Gastroesophageal sphincter (tissue), 4 donors: ENCODE results near the gene DLK1. TPM values are rescaled to one million over a fixed set of nuclear protein-coding genes. Genes with fewer than 3 reads are reported as not detected.

Source experiments
- ATAC-seq: fragments of 150-250 bp; one replicate; pipeline ENCODE4 v1.9.1; 2016; ENCODE audit warnings: mild to moderate bottlenecking, moderate library complexity
- H3K27ac ChIP-seq, 4 donors: fragments of 200-600 bp; sonication (generic) in 3 of 4; 1 replicate in 3 of 4; 2 replicates in 1 of 4; pipeline ENCODE4 v1.5.1; 2016 to 2019
- H3K27me3 ChIP-seq: fragments of 200-600 bp; sonication (generic); one replicate; pipeline ENCODE4 v1.5.1; 2019
- H3K36me3 ChIP-seq, 2 donors: fragments of 200-600 bp; sonication (generic); one replicate each; pipeline ENCODE4 v1.5.1; 2019; ENCODE audit warnings: control low read depth in 1 of 2
- H3K4me1 ChIP-seq, 3 donors: fragments of 200-600 bp; sonication (generic); 1 replicate in 2 of 3; 2 replicates in 1 of 3; pipeline ENCODE4 v1.5.1; 2016 to 2019; ENCODE audit warnings: control low read depth in 2 of 3
- H3K4me3 ChIP-seq, 2 donors: fragments of 200-600 bp; sonication (generic); one replicate each; pipeline ENCODE4 v1.5.1; 2019; ENCODE audit warnings: mild to moderate bottlenecking in 1 of 2, moderate library complexity in 1 of 2
- H3K9me3 ChIP-seq, 3 donors: fragments of 200-600 bp; sonication (generic); one replicate each; pipeline ENCODE4 v1.5.1; 2017 to 2019; ENCODE audit warnings: control low read depth in 2 of 3
- CTCF ChIP-seq, 4 experiments: fragments of 200-600 bp in 2 of 4; fragments of 450-650 bp in 2 of 4; sonication (generic) in 1 of 4; IDR thresholded peaks; one replicate each; pipeline ENCODE4 v1.5.1; 2017 to 2019; ENCODE audit warnings: antibody characterized with exemption in 4 of 4, mild to moderate bottlenecking in 2 of 4, moderate library complexity in 2 of 4
- EP300 ChIP-seq: sonication (generic); formaldehyde crosslinking; IDR thresholded peaks from one replicate; pipeline ENCODE4 v1.6.1; 2017; ENCODE audit warnings: antibody characterized with exemption, mild to moderate bottlenecking
- POLR2A ChIP-seq, 2 donors: fragments of 450-650 bp; IDR thresholded peaks; one replicate each; pipeline ENCODE4 v1.6.1; 2017; ENCODE audit warnings: antibody characterized with exemption in 2 of 2, mild to moderate bottlenecking in 2 of 2, moderate library complexity in 1 of 2
- POLR2AphosphoS5 ChIP-seq: sonication (generic); formaldehyde crosslinking; IDR thresholded peaks from one replicate; pipeline ENCODE4 v1.6.1; 2017; ENCODE audit warnings: antibody characterized with exemption
- WGBS, 2 donors: methylation state at CpG; one replicate each; pipeline ENCODE4 v1.1.5; 2018; ENCODE audit warnings: low coverage in 1 of 2; 5-methylcytosine and 5-hydroxymethylcytosine counted together
- total RNA-seq, 4 donors: library from RNA; depleted of rRNA; stranded (reverse); fragments of >200 nt; gene quantifications; one replicate each; pipeline ENCODE4 v1.1.0, GENCODE V29; 2016

DLK1 gene
- total RNA-seq, 4 donors from 2014 or later, result not detected

GRCh38 chr14:100727873-100728240 is 1.2 kb downstream of the DLK1 start:
- TF ChIP-seq POLR2AphosphoS5 (no peak), POLR2A (IDR thresholded peaks at IDR 0.05) (no peak), EP300 (no peak), CTCF (IDR thresholded peaks at IDR 0.05) (no peak)
- no peaks in the 10 kb centered on the region for H3K4me1 ChIP-seq
- no peak overlapping the region for H3K27ac ChIP-seq
- peaks cover 90% of the 10 kb centered on the region for H3K27me3 ChIP-seq
- H3K9me3 ChIP-seq, result peaks cover 0 to 5% (median 0%) of the 10 kb centered on the region in 3 donors
- 20 to 40% methylated on average over 3 of the region's 12 CpGs for WGBS, 2 donors
- ATAC-seq, result no peak
- H3K4me3 ChIP-seq, result no peak overlapping the region
- H3K36me3 ChIP-seq, result no peaks in the 10 kb centered on the region

DNA sequence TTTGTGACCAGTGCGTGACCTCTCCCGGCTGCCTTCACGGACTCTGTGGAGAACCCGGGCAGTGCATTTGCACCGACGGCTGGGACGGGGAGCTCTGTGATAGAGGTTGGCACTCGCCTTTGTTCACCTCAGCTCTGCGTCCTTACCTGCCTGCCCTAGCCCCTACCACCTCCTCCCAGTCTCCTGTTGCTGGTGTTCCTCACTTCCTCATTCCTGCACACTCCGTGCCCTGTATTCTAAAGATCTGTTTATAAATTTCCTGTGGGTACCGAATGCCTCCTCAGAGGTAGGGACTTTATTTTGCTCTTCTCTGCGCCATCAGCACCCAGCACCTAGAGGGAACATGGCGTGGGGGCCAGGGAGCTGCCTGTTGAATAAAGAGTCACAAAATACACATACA is 2.3 kb downstream of the DLK1 start:
- H3K27ac ChIP-seq, result no peak overlapping the region
- no peaks in the 10 kb centered on the region for H3K4me1 ChIP-seq
- 54 to 60% methylated on average over 1 to 11 of the region's 13 CpGs for WGBS, 2 donors
- no peak overlapping the region for H3K4me3 ChIP-seq
- H3K36me3 ChIP-seq, result no peaks in the 10 kb centered on the region
- TF ChIP-seq POLR2A (IDR thresholded peaks at IDR 0.05), result no peak
- no peak for TF ChIP-seq CTCF (IDR thresholded peaks at IDR 0.05)
- TF ChIP-seq POLR2AphosphoS5, result no peak
- no peak for TF ChIP-seq EP300
- ATAC-seq, result no peak
- peaks cover 0 to 5% (median 0%) of the 10 kb centered on the region in 3 donors for H3K9me3 ChIP-seq
- peaks cover 80% of the 10 kb centered on the region for H3K27me3 ChIP-seq

DNA sequence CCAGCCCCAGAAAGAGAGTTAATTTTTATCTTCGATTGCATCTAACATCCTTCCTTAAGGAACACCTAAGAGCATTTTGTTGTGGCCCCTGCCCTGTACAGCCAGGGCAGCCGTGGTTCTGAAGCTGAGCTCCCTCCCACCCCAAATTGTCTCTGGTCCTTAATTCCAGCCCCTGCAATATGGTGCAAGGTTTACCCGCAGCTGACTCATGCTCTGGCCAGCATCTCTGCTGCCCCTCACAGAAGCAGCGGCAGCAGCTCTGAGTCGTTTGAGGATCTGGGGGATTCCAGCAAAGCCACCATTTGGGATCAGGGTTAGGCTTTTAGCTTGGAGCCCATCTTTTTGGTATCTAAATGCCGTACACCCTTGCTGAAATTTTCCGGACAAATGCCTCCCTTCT is 3.3 kb downstream of the DLK1 start:
- TF ChIP-seq CTCF (IDR thresholded peaks at IDR 0.05) (no peak), POLR2A (IDR thresholded peaks at IDR 0.05) (no peak)

GRCh38 chr14:100730581-100730980 is 3.9 kb downstream of the DLK1 start:
- TF ChIP-seq POLR2A (IDR thresholded peaks at IDR 0.05), result no peak
- no peak for TF ChIP-seq CTCF (IDR thresholded peaks at IDR 0.05)
- TF ChIP-seq EP300, result no peak
- TF ChIP-seq POLR2AphosphoS5, result no peak
- Histone ChIP-seq H3K9me3 (peaks cover 0 to 5% (median 0%) of the 10 kb centered on the region in 3 donors), H3K36me3 (no peaks in the 10 kb centered on the region), H3K27me3 (peaks cover 64% of the 10 kb centered on the region), H3K4me3 (no peak overlapping the region), H3K27ac (no peak overlapping the region), H3K4me1 (no peaks in the 10 kb centered on the region)
- no peak for ATAC-seq
- 21% methylated on average over 9 of the region's 15 CpGs; no CpG with 5 or more reads in 1 of the 2 donors for WGBS, 2 donors

More for the DNA sequence above, 3.3 kb downstream of the DLK1 start:
- Histone ChIP-seq H3K4me1 (no peaks in the 10 kb centered on the region), H3K4me3 (no peak overlapping the region), H3K27ac (no peak overlapping the region), H3K27me3 (peaks cover 70% of the 10 kb centered on the region), H3K36me3 (no peaks in the 10 kb centered on the region), H3K9me3 (peaks cover 0 to 5% (median 0%) of the 10 kb centered on the region in 3 donors)
- WGBS, 2 donors, result 58 to 71% methylated on average over 5 of the region's 7 CpGs
- no peak for ATAC-seq

DNA sequence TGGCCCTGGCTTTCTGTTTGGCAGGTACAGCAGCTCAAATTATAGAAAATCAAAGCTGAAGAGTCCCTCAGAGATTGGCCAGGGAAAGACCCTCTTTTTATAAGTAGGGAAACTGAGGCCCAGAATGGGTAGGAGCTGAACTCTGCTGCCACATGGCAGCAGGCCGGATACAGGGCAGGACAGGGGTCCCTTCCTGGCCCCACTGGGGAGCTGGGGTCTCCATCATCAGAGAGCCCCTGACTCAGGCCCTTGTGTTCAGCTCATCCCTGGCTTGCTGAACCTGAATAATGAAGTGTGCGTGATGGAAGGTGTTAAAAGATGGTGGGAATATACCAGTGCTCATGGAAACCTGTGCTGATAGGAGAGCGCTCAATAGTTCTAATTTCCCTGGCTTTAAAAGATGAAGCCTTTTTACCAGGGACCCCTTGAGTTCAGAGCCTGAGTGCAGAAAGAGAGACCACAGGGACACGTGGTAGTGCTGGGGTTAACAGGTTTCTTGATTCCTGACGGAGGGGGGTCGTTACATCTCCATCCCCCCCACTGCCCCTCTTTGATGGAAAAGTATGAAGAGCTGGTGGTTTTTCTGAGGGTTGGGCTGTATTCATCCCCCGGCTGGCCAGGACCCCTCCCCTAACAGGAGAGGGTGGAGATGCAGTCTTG is 4.4 kb downstream of the DLK1 start:
- Histone ChIP-seq H3K4me1 (no peaks in the 10 kb centered on the region), H3K9me3 (peaks cover 0 to 3% (median 0%) of the 10 kb centered on the region in 3 donors), H3K4me3 (no peak overlapping the region), H3K27ac (no peak overlapping the region), H3K27me3 (peaks cover 58% of the 10 kb centered on the region), H3K36me3 (no peaks in the 10 kb centered on the region)
- WGBS, 2 donors, result 68 to 100% methylated on average over 3 to 7 of the region's 7 CpGs
- no peak for ATAC-seq
- TF ChIP-seq EP300 (no peak), CTCF (IDR thresholded peaks at IDR 0.05) (no peak), POLR2AphosphoS5 (no peak), POLR2A (IDR thresholded peaks at IDR 0.05) (no peak)
